OCI-LY7 (cell line): Measurements from ENCODE around the gene LRRC1.

Experiments
- EZH2phosphoT487 ChIP-seq: fragments of 200-600 bp; sonication (generic); IDR thresholded peaks from 2 replicates; pipeline ENCODE4 v1.6.1; 2018; ENCODE audit warnings: low read depth, borderline replicate concordance, mild to moderate bottlenecking, mixed run types, antibody characterized with exemption, low read length, moderate library complexity, mixed read lengths
- TF ChIP-seq, protein P1 (sequence below): fragments of 200-600 bp; sonication (generic); conservative IDR thresholded peaks from 2 replicates; pipeline ENCODE4 v1.5.1; 2014; ENCODE audit warnings: mild to moderate bottlenecking, antibody characterized with exemption, low read length, moderate library complexity, mixed read lengths

DNA sequence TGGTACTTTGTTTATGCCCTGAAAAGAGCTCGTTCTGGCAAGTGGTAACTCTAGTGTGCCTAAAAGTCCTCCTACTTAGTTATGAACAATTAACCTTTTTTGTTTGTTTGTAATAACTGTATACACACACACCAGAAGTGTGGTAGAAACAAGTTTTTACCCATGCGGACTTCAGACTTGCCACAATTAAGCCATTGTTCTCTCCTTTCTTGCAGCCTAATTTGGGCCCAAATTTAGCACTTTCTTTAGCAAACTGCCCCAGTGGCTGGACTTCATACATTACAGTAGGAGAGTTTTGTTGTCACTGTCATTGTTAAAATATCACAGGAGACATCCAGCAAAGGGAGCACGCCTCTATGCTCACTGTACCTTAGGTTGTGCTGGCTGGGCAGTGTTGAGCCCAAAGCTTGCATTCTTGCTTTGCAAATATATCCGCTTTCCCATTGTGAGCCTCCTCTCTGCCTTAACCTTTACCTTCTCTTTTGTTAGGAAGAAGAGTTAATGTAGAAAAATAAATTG lies 53.0 kb downstream of the LRRC1 start:
- TF ChIP-seq, protein P1, sequence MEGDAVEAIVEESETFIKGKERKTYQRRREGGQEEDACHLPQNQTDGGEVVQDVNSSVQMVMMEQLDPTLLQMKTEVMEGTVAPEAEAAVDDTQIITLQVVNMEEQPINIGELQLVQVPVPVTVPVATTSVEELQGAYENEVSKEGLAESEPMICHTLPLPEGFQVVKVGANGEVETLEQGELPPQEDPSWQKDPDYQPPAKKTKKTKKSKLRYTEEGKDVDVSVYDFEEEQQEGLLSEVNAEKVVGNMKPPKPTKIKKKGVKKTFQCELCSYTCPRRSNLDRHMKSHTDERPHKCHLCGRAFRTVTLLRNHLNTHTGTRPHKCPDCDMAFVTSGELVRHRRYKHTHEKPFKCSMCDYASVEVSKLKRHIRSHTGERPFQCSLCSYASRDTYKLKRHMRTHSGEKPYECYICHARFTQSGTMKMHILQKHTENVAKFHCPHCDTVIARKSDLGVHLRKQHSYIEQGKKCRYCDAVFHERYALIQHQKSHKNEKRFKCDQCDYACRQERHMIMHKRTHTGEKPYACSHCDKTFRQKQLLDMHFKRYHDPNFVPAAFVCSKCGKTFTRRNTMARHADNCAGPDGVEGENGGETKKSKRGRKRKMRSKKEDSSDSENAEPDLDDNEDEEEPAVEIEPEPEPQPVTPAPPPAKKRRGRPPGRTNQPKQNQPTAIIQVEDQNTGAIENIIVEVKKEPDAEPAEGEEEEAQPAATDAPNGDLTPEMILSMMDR: no peak
- no peak for TF ChIP-seq EZH2phosphoT487
